ENCODE measurements around the gene SCFD2. TPM values are rescaled to one million over a fixed set of nuclear protein-coding genes. Genes with fewer than 3 reads are reported as not detected.
"Not testable (repeated sequence)": the region's sequence is repeated elsewhere in the genome, so short reads cannot be mapped to it uniquely, and the experiment has no call there.

The SCFD2 gene
- total and polyA plus RNA-seq, 4 donors, result 5.2 to 28.7 (median 16.4) TPM

DNA sequence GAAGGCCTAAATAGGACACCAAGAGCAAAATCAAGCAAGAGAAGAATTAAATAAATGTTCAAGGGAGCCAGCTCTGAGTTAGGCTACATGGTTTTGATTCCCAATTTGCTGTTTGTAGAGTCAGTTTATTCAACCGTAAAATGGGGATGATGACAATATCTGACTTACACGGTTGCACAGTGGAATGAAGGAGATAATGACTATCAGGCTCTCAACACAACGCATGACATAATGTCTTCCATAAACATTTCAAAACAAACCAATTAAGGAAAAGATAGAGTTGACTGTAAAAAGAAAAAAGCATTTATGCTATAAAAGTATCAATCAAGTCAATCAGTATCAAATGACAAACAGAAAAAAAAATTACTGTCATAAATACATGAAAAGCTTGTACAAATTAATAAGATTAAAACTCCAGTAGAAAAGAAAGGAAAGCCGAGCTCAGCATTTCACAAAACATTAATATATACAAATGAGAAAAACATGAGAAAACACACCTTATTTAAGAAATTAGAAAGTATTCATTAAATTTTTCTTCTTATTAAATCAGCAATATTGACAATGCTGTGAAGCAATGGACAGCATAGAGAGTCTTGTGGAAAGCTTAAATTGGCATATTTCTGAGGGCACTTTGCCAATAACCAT is 179.0 kb downstream of the SCFD2 start:
- Histone ChIP-seq H3K4me1 (ENCODE audit: control insufficient read depth in 5 of 5, insufficient read depth in 5 of 5, low read length in 5 of 5) (peaks cover 0 to 29% (median 0%) of the 10 kb centered on the region in 5 donors), H3K4me3 (no peak overlapping the region), H3K36me3 (ENCODE audit: control insufficient read depth in 4 of 4, insufficient read depth in 4 of 4, low read length in 4 of 4) (no peaks in the 10 kb centered on the region), H3K27ac (ENCODE audit: low read depth in 1 of 2, low read length in 1 of 2) (no peak overlapping the region), H3K9me3 (ENCODE audit: control insufficient read depth in 4 of 4, insufficient read depth in 3 of 4, low read length in 3 of 4) (no peaks in the 10 kb centered on the region), H3K27me3 (ENCODE audit: control insufficient read depth in 3 of 3, insufficient read depth in 3 of 3, low read length in 2 of 3) (no peaks in the 10 kb centered on the region), H3K9ac (ENCODE audit: insufficient read depth in 1 of 2, low read length in 2 of 2) (peak overlapping the region in 1 of 2 donors; percentile 35)
- 89 to 91% methylated on average over 4 of the region's 4 CpGs for WGBS, 2 donors
- no peak for DNase-seq
- TF ChIP-seq, protein P1, sequence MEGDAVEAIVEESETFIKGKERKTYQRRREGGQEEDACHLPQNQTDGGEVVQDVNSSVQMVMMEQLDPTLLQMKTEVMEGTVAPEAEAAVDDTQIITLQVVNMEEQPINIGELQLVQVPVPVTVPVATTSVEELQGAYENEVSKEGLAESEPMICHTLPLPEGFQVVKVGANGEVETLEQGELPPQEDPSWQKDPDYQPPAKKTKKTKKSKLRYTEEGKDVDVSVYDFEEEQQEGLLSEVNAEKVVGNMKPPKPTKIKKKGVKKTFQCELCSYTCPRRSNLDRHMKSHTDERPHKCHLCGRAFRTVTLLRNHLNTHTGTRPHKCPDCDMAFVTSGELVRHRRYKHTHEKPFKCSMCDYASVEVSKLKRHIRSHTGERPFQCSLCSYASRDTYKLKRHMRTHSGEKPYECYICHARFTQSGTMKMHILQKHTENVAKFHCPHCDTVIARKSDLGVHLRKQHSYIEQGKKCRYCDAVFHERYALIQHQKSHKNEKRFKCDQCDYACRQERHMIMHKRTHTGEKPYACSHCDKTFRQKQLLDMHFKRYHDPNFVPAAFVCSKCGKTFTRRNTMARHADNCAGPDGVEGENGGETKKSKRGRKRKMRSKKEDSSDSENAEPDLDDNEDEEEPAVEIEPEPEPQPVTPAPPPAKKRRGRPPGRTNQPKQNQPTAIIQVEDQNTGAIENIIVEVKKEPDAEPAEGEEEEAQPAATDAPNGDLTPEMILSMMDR (IDR thresholded peaks at IDR 0.05; ENCODE audit: control extremely low read depth, extremely low read depth), result no peak
- ATAC-seq (ENCODE audit: insufficient read depth, low FRiP score), result no peak

DNA sequence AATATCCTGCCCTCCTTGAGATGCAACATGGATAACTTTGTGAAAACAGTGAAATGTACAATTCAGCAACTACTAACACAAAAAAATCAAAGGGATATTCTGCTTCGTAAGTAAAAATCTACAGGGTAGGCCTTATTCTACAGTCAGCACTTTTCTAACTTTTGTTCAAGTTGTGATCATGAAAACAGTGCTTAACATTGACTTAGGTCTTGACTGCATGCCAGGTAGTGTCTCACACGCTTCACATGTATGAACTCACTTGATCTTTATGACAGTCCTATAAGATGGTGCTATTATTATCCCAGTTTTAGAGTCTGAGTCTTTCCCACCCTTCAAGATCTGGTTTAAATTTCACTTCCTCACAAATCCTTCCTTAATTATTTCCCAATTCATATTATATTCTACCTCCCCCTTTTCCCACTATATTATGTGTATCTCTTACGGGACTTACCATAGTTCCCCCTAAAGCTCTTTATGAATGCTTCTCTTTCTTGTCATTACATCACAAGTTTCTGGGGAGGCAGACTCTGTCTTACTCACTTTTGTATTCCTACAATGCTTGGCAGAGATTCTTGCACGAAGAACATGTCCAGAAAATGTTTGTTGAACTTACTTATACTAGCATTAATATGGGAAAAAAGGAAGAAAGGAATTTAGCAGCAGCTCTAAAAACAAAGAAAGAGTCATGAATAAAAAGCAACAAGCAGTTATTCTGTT is 179.8 kb downstream of the SCFD2 start:
- Histone ChIP-seq H3K9me3 (ENCODE audit: control insufficient read depth in 4 of 4, insufficient read depth in 3 of 4, low read length in 3 of 4) (no peaks in the 10 kb centered on the region), H3K27me3 (ENCODE audit: control insufficient read depth in 3 of 3, insufficient read depth in 3 of 3, low read length in 2 of 3) (no peaks in the 10 kb centered on the region), H3K27ac (ENCODE audit: low read depth in 1 of 2, low read length in 1 of 2) (no peak overlapping the region), H3K9ac (ENCODE audit: insufficient read depth in 1 of 2, low read length in 2 of 2) (peak overlapping the region in 1 of 2 donors; percentile 35), H3K4me3 (no peak overlapping the region), H3K36me3 (ENCODE audit: control insufficient read depth in 4 of 4, insufficient read depth in 4 of 4, low read length in 4 of 4) (no peaks in the 10 kb centered on the region), H3K4me1 (ENCODE audit: control insufficient read depth in 5 of 5, insufficient read depth in 5 of 5, low read length in 5 of 5) (peaks cover 0 to 29% (median 0%) of the 10 kb centered on the region in 5 donors)
- peak in 2 of 3 donors; percentile 69 to 80 for DNase-seq
- TF ChIP-seq, protein P1 (IDR thresholded peaks at IDR 0.05; ENCODE audit: control extremely low read depth, extremely low read depth), result no peak
- 82 to 91% methylated on average over 4 of the region's 4 CpGs for WGBS, 2 donors
- no peak for ATAC-seq (ENCODE audit: insufficient read depth, low FRiP score)

DNA sequence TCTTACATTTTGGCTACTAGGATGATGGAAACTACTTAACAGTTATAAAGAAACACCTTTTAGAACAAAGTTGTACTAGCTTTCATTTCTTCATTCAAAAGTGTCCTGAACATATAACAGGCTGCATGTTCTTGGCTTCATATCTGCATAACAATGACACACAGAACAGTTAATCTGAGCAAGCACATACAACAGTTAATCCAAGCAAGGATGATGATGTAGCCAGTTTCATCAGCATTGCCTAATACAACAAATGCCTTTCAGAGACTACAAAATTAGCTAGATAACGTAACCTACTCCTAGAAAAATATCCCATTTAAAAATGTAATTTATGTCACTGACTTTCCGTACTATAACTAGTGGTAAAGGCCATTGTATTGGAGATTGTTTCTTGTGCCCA is 182.1 kb downstream of the SCFD2 start:
- Histone ChIP-seq H3K4me3 (no peak overlapping the region), H3K27ac (ENCODE audit: low read depth in 1 of 2, low read length in 1 of 2) (no peak overlapping the region), H3K9me3 (ENCODE audit: control insufficient read depth in 4 of 4, insufficient read depth in 3 of 4, low read length in 3 of 4) (no peaks in the 10 kb centered on the region), H3K27me3 (ENCODE audit: control insufficient read depth in 3 of 3, insufficient read depth in 3 of 3, low read length in 2 of 3) (no peaks in the 10 kb centered on the region), H3K36me3 (ENCODE audit: control insufficient read depth in 4 of 4, insufficient read depth in 4 of 4, low read length in 4 of 4) (no peaks in the 10 kb centered on the region), H3K9ac (ENCODE audit: insufficient read depth in 1 of 2, low read length in 2 of 2) (no peak overlapping the region), H3K4me1 (ENCODE audit: control insufficient read depth in 5 of 5, insufficient read depth in 5 of 5, low read length in 5 of 5) (peaks cover 0 to 29% (median 0%) of the 10 kb centered on the region in 5 donors)
- TF ChIP-seq, protein P1 (IDR thresholded peaks at IDR 0.05; ENCODE audit: control extremely low read depth, extremely low read depth), result no peak
- peak in 2 of 3 donors; percentile 34 to 50 for DNase-seq
- WGBS, 2 donors, result 87 to 94% methylated on average over 2 of the region's 2 CpGs
- no peak for ATAC-seq (ENCODE audit: insufficient read depth, low FRiP score)

DNA sequence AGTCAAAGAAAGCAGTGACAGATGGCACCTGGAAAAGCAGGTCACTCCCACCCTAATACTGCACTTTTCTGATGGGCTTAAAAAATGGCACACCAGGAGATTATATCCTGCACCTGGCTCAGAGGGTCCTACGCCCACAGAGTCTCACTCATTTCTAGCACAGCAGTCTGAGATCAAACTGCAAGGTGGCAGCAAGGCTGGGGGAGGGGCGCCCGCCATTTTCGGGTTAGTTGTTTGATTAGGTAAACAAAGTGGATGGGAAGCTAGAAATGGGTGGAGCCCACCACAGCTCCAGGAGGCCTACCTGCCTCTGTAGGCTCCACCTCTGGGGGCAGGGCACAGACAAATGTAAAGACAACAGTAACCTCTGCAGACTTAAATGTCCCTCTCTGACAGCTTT is 188.1 kb downstream of the SCFD2 start:
- H3K36me3 ChIP-seq (ENCODE audit: control insufficient read depth in 4 of 4, insufficient read depth in 4 of 4, low read length in 4 of 4); H3K4me3 ChIP-seq; DNase-seq; H3K9me3 ChIP-seq (ENCODE audit: control insufficient read depth in 4 of 4, insufficient read depth in 3 of 4, low read length in 3 of 4); H3K4me1 ChIP-seq (ENCODE audit: control insufficient read depth in 5 of 5, insufficient read depth in 5 of 5, low read length in 5 of 5); H3K27ac ChIP-seq (ENCODE audit: low read depth in 1 of 2, low read length in 1 of 2); ATAC-seq (ENCODE audit: insufficient read depth, low FRiP score); H3K9ac ChIP-seq (ENCODE audit: insufficient read depth in 1 of 2, low read length in 2 of 2); H3K27me3 ChIP-seq (ENCODE audit: control insufficient read depth in 3 of 3, insufficient read depth in 3 of 3, low read length in 2 of 3): not testable (repeated sequence)
- WGBS, 2 donors, result 95 to 99% methylated on average over 4 of the region's 4 CpGs

All from lung (tissue), 12 donors.